HepG2 (cell line): ENCODE measurements around the gene NDUFV1. TPM values are rescaled to one million over a fixed set of nuclear protein-coding genes. Genes with fewer than 3 reads are reported as not detected.

Experiments used
- BRF2 ChIP-seq: sonication (generic); formaldehyde crosslinking; IDR thresholded peaks from 2 replicates; pipeline ENCODE4 v1.8.1; 2022; ENCODE audit warnings: mild to moderate bottlenecking, missing genetic modification reagents
- CBFB ChIP-seq: sonication (generic); formaldehyde crosslinking; IDR thresholded peaks from 2 replicates; pipeline ENCODE4 v1.4.0; 2020; ENCODE audit warnings: missing genetic modification reagents
- CERS6 ChIP-seq: sonication (generic); formaldehyde crosslinking; IDR thresholded peaks from 2 replicates; pipeline ENCODE4 v1.5.0; 2020; ENCODE audit warnings: missing genetic modification reagents
- DMAP1 ChIP-seq: IDR thresholded peaks from 2 replicates; pipeline ENCODE4 v1.6.1; 2016
- EEA1 ChIP-seq: sonication (generic); formaldehyde crosslinking; IDR thresholded peaks from 2 replicates; pipeline ENCODE4 v1.5.1; 2020; ENCODE audit warnings: mild to moderate bottlenecking, missing genetic modification reagents, borderline replicate concordance
- GTF2F1 ChIP-seq: fragments of 150-350 bp; IDR thresholded peaks from 2 replicates; pipeline ENCODE4 v1.6.1; 2014; ENCODE audit warnings: low read length
- JUNB ChIP-seq: sonication (generic); formaldehyde crosslinking; IDR thresholded peaks from 2 replicates; pipeline ENCODE4 v1.8.0; 2022; ENCODE audit warnings: missing genetic modification reagents, mild to moderate bottlenecking, borderline replicate concordance
- JUND ChIP-seq: sonication (generic); formaldehyde crosslinking; IDR thresholded peaks from 2 replicates; pipeline ENCODE4 v1.8.0; 2022; ENCODE audit warnings: mild to moderate bottlenecking, missing genetic modification reagents
- NR2F1 ChIP-seq, 2 experiments: fragments of 450-650 bp in 1 of 2; formaldehyde crosslinking in 1 of 2; IDR thresholded peaks; 2 replicates each; pipeline versions ENCODE4 v1.5.0 to v1.6.1; 2016 to 2020; ENCODE audit warnings: mild to moderate bottlenecking in 1 of 2, missing compliant biosample characterization in 1 of 2, missing genetic modification reagents in 1 of 2, moderate library complexity in 1 of 2
- PRDM10 ChIP-seq: sonication (generic); formaldehyde crosslinking; IDR thresholded peaks from 2 replicates; pipeline ENCODE4 v1.4.0; 2020; ENCODE audit warnings: low read depth, missing genetic modification reagents
- RBM39 ChIP-seq: fragments of 200-400 bp; formaldehyde crosslinking; IDR thresholded peaks from one replicate; pipeline ENCODE4 v1.6.1; 2018; ENCODE audit warnings: antibody characterized with exemption, mild to moderate bottlenecking, low read depth, low read length; ENCODE audit not compliant: poor library complexity, severe bottlenecking
- REPIN1 ChIP-seq: sonication (generic); formaldehyde crosslinking; IDR thresholded peaks from 2 replicates; pipeline ENCODE4 v1.8.0; 2022; ENCODE audit warnings: missing genetic modification reagents, low read depth, mild to moderate bottlenecking, borderline replicate concordance
- SETDB1 ChIP-seq: sonication (generic); formaldehyde crosslinking; IDR thresholded peaks from 2 replicates; pipeline ENCODE4 v1.5.1; 2020; ENCODE audit warnings: missing genetic modification reagents, mild to moderate bottlenecking, borderline replicate concordance
- SRY ChIP-seq: sonication (generic); formaldehyde crosslinking; IDR thresholded peaks from 2 replicates; pipeline ENCODE4 v1.8.0; 2022; ENCODE audit warnings: mild to moderate bottlenecking, missing genetic modification reagents
- TBX3 ChIP-seq: fragments of 450-650 bp; IDR thresholded peaks from 2 replicates; pipeline ENCODE4 v1.6.1; 2017; ENCODE audit warnings: antibody characterized with exemption, mild to moderate bottlenecking, inconsistent platforms, borderline replicate concordance
- ZNF121 ChIP-seq: sonication (generic); formaldehyde crosslinking; IDR thresholded peaks from 2 replicates; pipeline ENCODE4 v1.5.0; 2020; ENCODE audit warnings: mild to moderate bottlenecking, missing genetic modification reagents
- ZNF605 ChIP-seq: sonication (generic); formaldehyde crosslinking; IDR thresholded peaks from 2 replicates; pipeline ENCODE4 v1.8.0; 2022; ENCODE audit warnings: mild to moderate bottlenecking, missing genetic modification reagents
- ZNF740 ChIP-seq: sonication (generic); formaldehyde crosslinking; IDR thresholded peaks from 2 replicates; pipeline ENCODE4 v1.4.0; 2020; ENCODE audit warnings: missing genetic modification reagents
- ZSCAN12 ChIP-seq: sonication (generic); formaldehyde crosslinking; IDR thresholded peaks from 2 replicates; pipeline ENCODE4 v1.9.0; 2021; ENCODE audit warnings: mild to moderate bottlenecking, missing genetic modification reagents
- ZXDC ChIP-seq: sonication (generic); formaldehyde crosslinking; IDR thresholded peaks from 2 replicates; pipeline ENCODE4 v1.5.0; 2020; ENCODE audit warnings: mild to moderate bottlenecking, missing genetic modification reagents
- polyA plus RNA-seq, 8 experiments: library from polyadenylated mRNA; depleted of rRNA in 3 of 8; stranded (reverse) in 7 of 8; unstranded in 1 of 8; fragments of >200 nt; fragmentation: Illumina TruSeq in 4 of 8; extraction: Trizol in 4 of 8; gene quantifications; 2 replicates each; pipeline versions ENCODE4 v1.2.1 to v1.2.3, GENCODE V29; 2011 to 2016; ENCODE audit warnings: low read depth in 4 of 8, missing spikeins in 1 of 8, mixed read lengths in 1 of 8; ENCODE audit not compliant: insufficient read depth in 1 of 8
- total RNA-seq, 5 experiments: library from RNA; depleted of rRNA; stranded (reverse); fragments of >200 nt; fragmentation: Illumina TruSeq; extraction: Trizol; gene quantifications; 2 replicates each; pipeline ENCODE4 v1.2.3, GENCODE V29; 2016; ENCODE audit warnings: low read depth in 1 of 5

NDUFV1 gene
- total and polyA plus RNA-seq, 2 of the 13 experiments (the other 11 are each of a cell fraction or from before 2014, with no cell fraction given): 88.9 to 137 TPM

GRCh38 chr11:67606492-67607295, at the start of gene NDUFV1 (continued):
- no peak for TF ChIP-seq NR2F1 (CRISPR knock-in tag; IDR thresholded peaks at IDR 0.05)
- no peak for TF ChIP-seq BRF2 (CRISPR knock-in tag)
- no peak for TF ChIP-seq GTF2F1
- TF ChIP-seq ZNF605 (CRISPR knock-in tag): peak; percentile 70; the same call in 1 of the 2 replicates
- no peak for TF ChIP-seq ZXDC (CRISPR knock-in tag)
- no peak for TF ChIP-seq JUND (CRISPR knock-in tag)
- TF ChIP-seq DMAP1: no peak; the same call in 1 of the 2 replicates
- peak; percentile 43; the same call in 1 of the 2 replicates for TF ChIP-seq TBX3
- TF ChIP-seq SRY (CRISPR knock-in tag): no peak; the same call in 1 of the 2 replicates
- 0 out of 2 replicates have a peak, but pooled peaks have one; percentile 22 for TF ChIP-seq PRDM10 (CRISPR knock-in tag)
- TF ChIP-seq CBFB (CRISPR knock-in tag): peak; percentile 75
- TF ChIP-seq ZNF121: no peak
- peak; percentile 76 for TF ChIP-seq CERS6 (CRISPR knock-in tag)
- TF ChIP-seq RBM39: no peak
- peak; percentile 68; the same call in 1 of the 2 replicates for TF ChIP-seq REPIN1 (CRISPR knock-in tag)
- TF ChIP-seq JUNB (CRISPR knock-in tag): no peak
- peak; percentile 44; the same call in 1 of the 2 replicates for TF ChIP-seq EEA1 (CRISPR knock-in tag)
- 0 out of 2 replicates have a peak, but pooled peaks have one; percentile 64 for TF ChIP-seq ZNF740
- TF ChIP-seq SETDB1 (CRISPR knock-in tag): no peak
- TF ChIP-seq ZSCAN12 (CRISPR knock-in tag): no peak
